Retinal pigment epithelial cell (primary cell): ENCODE measurements around the gene IAH1.

Experiments
- DNase-seq: peaks from one replicate; pipeline ENCODE4 v3.0.0-alpha.2; 2010; ENCODE audit warnings: low read depth
- H3K4me3 ChIP-seq: 2 replicates; pipeline ENCODE4 v1.5.1; 2011; ENCODE audit warnings: mild to moderate bottlenecking, low read length, control low read depth, moderate library complexity
- TF ChIP-seq, protein P1 (sequence below): conservative IDR thresholded peaks from 2 replicates; pipeline ENCODE4 v1.5.1; 2011; ENCODE audit warnings: low read depth, low read length, control low read depth, inconsistent platforms

Gene IAH1

DNA sequence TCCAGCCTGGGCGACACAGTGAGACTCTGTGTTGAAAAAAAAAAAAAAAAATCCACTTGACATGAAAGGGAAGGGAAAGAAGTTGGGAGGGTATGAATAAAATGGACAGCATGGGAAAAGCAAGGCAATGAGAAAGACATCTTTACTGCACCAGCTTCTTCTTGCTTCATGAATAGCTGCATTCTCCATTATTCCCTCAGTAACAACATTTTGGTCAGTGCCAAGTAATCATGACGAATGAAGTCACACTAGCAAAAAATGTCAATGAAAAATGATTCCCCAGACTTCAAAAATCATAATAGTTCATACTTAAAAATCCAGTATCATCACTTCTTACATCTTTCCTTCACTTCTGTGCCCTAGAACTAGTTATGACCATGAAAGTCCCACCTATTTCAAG, 50.9 kb downstream of the IAH1 start:
- TF ChIP-seq, protein P1, sequence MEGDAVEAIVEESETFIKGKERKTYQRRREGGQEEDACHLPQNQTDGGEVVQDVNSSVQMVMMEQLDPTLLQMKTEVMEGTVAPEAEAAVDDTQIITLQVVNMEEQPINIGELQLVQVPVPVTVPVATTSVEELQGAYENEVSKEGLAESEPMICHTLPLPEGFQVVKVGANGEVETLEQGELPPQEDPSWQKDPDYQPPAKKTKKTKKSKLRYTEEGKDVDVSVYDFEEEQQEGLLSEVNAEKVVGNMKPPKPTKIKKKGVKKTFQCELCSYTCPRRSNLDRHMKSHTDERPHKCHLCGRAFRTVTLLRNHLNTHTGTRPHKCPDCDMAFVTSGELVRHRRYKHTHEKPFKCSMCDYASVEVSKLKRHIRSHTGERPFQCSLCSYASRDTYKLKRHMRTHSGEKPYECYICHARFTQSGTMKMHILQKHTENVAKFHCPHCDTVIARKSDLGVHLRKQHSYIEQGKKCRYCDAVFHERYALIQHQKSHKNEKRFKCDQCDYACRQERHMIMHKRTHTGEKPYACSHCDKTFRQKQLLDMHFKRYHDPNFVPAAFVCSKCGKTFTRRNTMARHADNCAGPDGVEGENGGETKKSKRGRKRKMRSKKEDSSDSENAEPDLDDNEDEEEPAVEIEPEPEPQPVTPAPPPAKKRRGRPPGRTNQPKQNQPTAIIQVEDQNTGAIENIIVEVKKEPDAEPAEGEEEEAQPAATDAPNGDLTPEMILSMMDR: no peak
- DNase-seq: no peak

DNA sequence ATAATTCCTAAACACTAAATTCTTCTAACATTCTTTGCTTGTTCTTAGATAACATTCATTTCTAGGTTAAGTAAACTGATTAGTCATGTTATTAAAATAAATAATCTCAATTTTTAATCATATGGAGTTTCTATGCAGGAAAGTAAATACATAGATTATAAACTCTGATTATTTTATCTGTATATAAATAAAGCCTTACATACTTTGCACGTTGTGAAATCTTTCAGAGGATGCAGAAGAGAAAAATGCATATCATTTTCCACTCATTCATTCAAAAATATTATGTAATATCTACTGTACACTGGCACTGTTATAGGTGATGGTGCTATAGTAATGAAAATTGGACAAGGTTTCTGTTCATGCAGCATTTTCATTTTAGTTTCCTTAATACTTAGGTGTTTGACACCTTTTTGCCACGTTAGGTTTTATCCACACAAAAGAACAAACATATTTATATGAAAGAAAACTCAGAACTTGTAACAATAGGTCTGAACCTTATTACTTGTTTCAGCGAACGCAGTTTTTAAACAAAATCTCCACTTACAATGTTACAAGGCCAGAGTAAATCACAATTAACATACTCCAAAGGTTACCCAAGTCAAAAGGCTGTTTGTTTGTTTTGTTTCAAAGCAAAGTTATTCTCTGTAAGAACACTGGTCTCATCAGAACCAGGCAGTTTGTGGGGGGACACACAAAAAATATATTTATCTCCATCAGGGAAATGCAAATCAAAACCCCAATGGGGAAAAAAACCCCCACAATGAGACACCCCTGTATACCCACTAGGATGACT, 53.8 kb downstream of the IAH1 start:
- TF ChIP-seq, protein P1: no peak
- no peak overlapping the region for H3K4me3 ChIP-seq
- no peak for DNase-seq

More for the DNA sequence above, 50.9 kb downstream of the IAH1 start:
- H3K4me3 ChIP-seq: no peak overlapping the region

DNA sequence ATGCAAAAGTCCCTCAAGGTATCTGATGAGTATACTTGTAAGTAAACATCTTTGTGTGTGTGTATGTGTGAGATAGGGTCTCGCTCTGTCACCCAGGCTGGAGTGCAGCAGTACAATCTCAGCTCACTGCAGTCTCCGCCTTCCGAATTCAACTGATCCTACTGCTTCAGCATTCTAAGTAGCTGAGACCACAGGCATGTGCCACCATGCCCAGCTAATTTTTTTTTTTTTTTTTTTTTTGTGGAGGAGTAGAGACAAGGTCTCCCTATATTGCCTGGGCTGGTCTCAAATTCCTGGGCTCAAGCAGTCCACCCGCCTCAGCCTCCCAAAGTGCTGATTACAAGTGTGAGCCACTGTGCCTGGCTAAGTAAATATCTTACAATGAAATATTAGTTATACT, 58.1 kb downstream of the IAH1 start:
- TF ChIP-seq, protein P1: no peak
- DNase-seq: no peak
- H3K4me3 ChIP-seq: no peak overlapping the region

DNA sequence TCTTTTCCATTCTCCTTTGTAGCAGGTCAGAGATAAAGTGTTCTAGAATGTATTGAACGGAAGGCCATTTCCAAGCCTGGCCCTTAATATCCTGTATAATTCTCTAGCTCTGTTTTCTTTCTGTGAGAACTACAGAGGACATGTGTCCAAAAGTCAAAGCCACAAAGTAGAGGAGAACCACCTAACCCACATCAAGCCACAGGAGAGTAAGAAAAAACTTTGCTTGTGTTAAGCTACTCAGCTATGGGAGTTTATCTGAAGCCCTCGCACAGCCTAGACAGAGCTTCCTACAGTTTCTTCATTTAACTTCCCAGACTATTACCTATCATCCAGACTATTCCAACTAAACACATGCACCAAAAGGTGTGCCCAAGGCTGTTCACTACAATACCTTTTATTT, 59.3 kb downstream of the IAH1 start:
- no peak overlapping the region for H3K4me3 ChIP-seq
- DNase-seq: no peak
- TF ChIP-seq, protein P1: no peak

DNA sequence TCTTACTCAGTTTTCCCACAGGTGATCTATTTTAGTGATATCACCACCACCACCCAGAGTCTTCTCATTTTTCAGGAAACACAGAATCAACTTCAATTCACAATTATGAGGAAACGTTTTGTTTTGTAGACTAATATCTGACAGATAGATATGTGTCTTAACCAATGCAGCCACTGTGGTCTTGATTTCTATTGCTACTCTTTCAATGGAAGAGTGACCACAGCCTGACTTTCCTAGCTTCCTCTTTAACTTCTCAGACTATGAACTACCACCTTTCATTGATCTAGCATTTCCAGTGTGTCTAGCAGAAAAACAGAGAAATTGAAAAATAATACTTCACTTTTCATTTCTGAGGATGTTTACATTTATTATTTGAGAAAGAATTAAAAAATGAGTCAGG, 60.8 kb downstream of the IAH1 start:
- DNase-seq: no peak
- H3K4me3 ChIP-seq: no peak overlapping the region
- TF ChIP-seq, protein P1: no peak

DNA sequence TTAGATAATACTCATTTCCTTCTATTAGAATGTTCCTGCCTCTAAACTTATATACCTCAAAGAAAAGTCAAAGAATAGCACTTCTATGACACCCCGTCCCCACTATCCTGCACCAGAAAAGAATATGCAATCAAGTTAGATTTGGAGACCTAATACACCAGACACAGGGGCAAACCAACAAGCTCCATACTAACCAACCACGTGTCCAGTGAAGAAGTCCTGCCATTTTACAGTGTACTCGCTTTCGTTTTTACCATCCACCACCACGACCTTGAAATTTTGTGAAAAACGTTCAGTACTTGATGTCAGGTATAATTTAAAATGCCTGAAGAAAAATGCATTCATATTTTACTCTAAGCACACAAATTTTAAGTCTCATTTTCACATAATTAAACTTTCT, 62.2 kb downstream of the IAH1 start:
- TF ChIP-seq, protein P1: no peak
- DNase-seq: no peak
- H3K4me3 ChIP-seq: no peak overlapping the region

DNA sequence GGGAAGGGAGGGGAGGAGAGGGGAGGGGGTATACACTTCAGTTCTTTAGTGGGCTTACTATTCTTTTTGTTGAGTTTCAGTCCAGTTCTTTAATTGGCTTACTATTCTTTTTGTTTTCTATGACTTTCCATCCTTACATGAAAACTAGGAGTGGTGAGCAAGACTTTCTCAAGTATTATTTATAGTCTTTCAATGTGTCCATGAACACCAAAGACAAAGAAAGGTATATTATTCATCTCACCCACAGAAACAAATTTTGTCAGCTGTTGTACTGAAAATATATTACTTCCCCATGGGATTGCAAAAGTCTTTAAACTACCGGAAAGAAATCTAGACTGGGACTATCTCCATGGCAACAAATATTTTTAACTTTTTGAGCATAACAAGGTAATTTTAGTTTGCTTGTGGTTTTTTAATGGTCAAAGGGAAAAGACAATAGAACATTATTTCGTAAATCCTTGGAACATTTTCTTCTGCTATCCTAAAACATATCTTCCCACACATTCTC, 63.7 kb downstream of the IAH1 start:
- DNase-seq: no peak
- no peak overlapping the region for H3K4me3 ChIP-seq
- TF ChIP-seq, protein P1: no peak
